NCI-H774 (cell line): Measurements from ENCODE around the gene NMRK2.
"Not testable (repeated sequence)": the region's sequence is repeated elsewhere in the genome, so short reads cannot be mapped to it uniquely, and the experiment has no call there.

ENCODE experiments used
- DNase-seq: peaks from one replicate; lab custom pipeline; 2025; lab: John Stamatoyannopoulos, UW

The NMRK2 gene

DNA sequence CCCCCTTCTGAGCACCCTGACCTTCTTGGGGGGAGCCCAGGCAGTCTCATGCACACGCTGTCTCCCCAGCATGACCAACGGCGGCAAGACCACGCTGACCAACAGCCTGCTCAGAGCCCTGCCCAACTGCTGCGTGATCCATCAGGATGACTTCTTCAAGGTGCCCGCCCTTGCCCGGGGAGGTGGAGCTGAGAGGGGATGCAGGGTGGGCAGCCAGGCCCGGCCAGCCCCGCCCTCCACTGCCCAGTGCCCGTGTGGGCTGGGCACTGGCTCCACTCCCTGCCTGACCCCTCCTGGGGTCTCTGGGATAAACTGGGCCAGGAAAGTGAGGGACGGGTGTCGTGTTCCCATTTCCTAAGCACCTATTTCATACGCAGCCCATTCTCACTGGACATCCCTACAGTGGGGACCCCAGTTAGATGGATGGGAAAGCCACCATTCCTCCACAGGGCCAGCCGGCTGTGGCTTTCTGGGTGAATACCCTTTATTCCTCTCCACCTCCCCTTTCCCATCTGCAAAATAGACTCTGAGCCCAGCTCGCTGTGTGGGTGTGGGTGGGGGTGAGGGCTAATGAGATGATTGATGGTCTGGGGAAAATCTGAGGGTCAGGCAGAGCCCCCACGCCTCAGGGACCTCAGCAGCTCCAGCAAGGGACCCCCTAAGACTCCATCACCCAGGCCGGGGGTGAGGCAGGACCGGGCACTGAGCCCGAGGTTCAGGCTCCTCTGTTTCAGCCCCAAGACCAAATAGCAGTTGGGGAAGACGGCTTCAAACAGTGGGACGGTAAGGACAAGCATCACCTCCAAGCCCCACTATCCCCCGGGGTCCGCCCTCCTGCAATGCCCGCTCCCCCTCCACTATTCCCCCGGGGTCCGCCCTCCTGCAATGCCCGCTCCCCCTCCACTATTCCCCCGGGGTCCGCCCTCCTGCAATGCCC, 3.9 kb downstream of the NMRK2 start:
- DNase-seq, result no peak

DNA sequence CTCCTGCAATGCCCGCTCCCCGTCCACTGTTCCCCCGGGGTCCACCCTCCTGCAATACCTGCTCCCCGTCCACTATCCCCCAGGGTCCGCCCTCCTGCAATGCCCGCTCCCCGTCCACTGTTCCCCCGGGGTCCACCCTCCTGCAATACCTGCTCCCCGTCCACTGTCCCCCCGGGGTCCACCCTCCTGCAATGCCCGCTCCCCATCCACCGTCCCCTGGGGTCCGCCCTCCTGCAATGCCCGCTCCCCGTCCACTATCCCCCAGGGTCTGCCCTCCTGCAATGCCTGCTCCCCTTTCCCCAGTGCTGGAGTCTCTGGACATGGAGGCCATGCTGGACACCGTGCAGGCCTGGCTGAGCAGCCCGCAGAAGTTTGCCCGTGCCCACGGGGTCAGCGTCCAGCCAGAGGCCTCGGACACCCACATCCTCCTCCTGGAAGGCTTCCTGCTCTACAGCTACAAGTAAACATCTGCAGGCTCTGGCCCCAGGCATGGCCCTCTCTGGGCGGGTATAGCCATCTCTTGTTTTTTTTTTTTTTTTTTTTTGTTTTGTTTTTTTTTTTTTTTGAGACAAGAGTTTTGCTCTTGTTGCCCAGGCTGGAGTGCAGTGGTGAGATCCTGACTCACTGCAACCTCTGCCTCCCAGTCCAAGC, 5.6 kb downstream of the NMRK2 start:
- DNase-seq, result not testable (repeated sequence)

DNA sequence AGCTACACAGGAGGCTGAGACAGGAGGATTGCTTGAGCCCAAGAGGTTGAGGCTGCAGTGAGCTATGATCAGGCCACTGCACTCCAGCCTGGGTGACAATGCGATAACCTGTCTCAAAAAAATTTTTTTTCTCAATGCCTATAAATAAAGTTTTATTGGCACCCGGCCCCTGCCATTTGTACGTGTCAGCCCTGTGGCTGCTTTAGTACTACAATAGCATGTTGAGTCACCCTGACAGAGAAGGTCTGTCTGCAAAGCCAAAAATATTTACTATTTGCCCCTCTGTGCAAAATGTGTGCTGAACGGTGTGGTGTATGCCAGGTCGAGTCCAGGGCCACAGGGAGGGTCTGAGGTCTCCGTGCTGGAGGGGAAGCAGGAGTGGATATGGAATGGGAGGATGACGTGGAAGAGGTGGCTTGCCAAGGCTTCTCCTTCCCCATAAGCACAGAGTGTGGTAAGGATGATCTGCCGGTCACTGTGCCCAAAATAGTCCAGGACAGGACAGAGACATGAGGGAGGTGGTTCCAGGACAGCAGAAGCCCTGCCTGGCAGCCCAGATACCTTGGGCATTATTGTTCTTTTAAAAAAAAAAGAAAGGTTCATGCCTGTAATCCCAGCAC, 10.0 kb downstream of the NMRK2 start:
- DNase-seq, result no peak

DNA sequence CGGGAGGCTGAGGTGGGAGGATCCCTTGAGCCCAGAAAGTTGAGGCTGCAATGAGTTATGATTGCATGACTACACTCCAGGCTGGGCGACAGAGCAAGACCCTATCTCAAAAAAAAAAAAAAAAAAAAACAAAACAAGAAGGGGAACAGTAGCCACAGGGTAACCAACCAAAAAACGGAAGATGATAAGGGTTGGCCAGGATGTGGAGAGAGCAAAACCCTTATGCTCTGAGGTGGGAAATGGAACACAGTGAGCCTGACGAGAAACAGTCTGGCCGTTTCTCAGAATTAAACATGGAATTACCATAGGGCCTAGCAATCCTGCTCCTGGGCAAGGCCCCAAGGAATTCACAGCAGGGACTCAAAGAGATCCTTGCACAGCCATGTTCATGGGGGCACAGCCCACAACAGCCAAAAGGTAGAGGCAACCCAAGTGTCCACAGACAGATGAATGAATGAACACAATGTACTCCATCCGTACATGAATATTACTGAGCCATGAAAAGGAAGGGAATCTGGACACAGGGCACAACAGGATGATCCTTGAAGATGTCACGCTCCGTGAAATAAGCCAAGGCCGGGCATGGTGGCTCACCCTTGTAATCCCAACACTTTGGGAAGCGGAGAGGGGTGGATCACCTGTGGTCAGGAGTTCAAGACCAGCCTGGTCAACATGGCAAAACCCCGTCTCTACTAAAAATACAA, 11.3 kb downstream of the NMRK2 start:
- DNase-seq, result no peak

DNA sequence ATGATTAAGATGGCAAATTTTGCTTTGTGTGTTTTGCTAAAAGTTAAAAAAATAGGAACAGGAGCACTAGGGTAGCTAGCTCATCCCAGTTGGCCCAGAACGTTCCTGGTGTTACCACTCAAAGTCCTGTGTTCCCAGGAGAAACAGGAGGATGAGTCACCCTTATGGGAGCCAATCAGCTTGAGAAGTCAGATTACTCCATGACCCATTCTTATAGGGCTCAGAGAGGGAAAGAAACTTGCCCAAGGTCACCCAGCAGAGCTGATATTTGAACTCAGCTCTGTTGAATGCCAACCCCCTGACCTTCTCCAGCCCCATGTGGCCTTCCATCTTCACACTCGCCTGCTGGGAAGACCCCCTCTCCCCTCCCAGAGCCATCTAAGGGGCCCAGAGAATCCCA, 13.0 kb downstream of the NMRK2 start:
- no peak for DNase-seq

DNA sequence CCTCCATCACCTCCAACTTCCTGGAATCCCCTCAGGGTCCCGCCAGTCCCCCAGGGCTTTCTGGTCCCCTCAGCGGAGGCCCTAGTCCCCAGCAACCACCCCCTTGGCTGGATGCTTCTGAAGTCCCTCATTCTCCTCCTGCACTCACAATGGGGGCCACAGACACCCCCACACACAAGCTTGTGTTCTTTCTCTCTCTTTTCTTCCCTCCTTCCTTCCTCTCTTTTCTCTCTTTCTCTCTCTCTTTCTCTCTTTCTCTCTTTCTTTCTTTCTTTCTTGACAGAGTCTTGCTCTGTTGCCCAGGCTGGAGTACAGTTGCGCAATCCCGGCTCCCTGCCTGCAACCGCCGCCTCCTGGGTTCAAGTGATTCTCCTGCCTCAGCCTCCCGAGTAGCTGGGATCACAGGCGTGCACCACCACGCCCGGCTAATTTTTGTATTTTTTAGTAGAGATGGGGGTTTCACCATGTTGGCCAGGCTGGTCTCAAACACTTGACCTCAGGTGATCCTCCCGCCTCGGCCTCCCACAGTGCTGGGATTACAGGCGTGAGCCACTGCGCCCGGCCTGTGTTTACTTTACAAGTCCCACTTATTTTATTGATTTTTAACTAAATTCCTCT, 14.6 kb downstream of the NMRK2 start:
- DNase-seq, result not testable (repeated sequence)

DNA sequence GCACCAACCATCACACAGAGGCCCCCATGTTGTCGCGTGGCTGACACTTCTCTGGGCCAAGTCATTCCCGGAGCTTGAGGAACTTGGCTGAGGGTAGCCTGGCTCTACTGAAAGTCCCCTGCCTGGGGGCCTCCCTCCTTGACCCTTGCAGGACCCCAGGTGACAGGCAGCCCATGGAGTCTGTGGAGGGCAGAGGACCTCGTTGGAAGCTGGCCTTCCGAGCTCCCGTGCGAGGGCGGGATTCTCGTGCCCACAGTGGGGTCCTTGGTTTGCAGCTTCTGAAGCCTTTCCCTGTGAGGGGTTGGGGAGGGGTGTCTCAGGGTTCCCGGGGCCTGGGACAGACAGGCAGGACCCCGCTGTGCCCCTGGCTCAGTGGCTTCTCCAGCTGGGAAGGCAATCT, 16.4 kb downstream of the NMRK2 start:
- DNase-seq, result no peak

DNA sequence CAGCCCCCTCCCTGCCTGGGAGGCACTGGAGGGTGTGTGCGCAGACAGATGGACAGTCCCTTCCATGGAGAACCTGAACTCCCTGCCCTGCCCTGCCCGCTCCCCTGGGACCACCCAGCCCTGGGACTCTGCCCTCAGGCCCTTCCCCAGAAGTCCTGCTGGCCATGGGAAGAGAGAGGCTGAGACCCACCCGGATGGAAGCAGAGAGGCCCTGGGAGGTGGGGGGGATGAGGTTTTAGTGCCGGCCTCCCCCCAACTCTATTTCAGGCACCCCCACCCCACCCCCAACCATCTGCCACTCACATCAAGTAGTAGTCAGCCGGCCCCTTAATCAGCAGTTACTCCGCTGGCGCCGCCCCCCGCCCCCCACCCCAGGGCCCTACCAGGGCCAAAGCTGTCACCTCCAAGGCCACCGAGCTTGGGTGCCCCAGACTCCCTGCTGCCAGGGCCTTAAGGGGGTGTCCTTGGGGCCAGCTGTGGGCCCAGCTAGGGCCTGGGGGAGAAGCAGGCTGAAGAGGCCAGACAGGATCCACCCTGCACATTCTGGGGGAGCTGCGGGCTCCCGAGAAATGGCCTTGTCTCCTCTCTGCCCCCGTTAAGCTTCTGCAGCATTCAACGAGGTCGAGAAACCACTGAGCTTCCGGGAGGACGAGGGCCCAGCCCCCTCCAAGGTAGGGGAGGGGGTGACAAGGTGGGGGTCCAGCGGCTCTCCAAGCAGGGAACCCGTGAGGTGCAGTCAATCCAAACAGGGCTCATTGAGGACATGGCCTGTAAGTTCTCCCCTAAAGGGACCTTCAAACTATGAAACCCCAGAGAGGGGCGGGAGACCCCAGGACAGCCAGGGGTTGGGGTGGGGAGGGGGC, 17.4 kb downstream of the NMRK2 start:
- DNase-seq, result no peak

DNA sequence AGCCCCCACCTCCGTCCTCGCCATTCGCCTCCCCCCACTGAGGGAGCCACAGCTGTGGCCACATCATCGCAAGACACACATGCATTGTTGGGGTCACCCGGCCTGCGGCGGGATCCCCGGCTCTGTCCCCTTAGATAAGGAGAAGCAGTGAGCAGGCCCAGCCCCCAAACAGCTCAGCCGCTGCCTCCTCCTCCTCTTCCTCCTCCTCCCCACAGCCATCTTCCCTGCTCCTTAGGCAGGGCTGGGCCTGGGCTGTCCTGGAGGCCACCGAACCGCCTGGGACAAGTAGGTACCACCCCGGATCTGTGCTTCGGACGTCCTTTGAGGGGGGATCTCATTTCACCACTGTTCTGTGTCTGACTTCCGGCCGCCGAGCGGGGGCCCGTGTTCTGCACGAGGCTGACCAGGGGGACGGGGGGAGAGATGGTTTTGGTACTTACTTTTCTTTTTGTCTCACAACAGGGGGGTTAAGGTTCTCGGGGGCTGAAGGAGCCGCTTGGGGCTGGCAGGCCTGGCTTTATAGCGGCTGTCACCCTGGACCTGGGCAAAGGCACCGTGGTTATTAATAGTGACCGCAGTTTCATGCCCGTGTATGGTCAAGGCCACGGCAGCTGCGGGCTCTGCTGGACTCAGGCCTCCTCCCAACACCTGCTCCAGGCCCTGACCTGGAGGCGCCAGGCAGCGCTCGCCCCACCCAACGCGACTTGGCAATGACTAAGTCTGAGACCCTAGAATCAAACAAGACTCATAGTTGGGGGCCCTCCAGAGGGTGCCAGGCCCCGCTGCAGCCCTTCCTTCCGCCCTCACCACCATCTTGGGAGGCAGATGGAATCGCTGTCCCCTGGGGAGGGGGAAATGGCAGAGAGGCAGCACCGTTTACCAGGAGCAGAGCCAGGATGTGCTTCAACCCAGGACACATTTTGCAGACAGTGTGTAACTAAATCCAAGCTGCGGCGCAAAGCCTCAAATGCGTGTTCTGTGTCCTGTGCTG, 18.3 kb downstream of the NMRK2 start:
- DNase-seq, result no peak

DNA sequence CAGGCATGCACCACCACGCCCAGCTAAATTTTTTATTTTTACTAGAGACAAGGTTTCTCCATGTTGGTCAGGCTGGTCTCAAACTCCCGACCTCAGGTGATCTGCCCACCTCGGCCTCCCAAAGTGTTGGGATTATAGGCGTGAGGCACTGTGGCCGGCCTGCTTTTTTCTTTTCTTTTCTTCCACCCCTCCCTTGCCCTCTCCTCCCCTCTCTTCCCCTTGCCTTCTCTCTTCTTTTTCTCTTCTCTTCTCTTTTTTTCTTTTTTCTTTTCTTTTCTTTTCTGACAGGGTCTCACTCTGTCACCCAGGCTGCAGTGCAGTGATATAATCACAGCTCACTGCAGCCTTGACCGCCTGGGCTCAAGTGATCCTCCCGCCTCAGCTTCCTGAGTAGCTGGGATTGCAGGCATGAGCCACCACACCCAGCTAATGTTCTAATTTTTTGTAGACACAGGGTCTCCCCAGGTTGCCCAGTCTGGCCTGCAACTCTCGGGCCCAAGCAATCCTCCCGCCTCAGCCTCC, 19.9 kb downstream of the NMRK2 start:
- not testable (repeated sequence) for DNase-seq

DNA sequence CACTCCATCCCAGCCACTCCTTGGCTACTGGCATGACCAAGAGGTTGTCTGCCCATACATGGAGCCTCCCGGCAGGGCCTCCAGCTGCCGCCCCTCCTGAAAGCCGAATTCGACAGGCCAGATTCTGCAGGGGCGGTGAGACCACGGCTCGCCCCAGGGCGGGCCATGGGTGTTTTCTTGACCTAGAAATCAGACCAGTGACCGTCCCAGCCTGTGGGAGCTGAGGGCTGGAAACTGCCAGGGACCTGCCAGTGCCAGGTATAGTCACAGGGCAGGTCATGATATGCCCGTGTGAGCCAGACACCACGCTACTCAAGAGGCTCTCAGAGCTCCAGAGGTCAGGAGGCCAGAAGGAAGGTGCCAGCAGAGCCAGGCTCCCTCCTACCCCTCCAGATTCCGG, 21.2 kb downstream of the NMRK2 start:
- DNase-seq, result no peak

DNA sequence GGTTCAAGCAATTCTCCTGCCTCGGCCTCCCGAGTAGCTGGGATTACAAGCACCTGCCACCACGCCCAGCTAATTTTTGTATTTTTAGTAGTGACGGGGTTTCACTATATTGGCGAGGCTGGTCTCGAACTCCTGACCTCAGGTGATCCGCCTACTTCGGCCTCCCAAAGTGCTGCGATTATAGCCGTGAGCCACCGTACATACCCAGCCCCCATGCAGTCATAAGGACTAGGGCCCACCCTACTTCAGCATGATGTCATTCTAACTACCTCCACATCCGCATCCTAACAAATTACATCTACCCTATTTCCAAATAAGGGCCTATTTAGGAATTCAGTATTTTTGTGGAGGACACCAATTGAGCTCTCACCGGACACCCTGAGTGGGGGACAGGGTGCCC, 22.4 kb downstream of the NMRK2 start:
- DNase-seq, result not testable (repeated sequence)

DNA sequence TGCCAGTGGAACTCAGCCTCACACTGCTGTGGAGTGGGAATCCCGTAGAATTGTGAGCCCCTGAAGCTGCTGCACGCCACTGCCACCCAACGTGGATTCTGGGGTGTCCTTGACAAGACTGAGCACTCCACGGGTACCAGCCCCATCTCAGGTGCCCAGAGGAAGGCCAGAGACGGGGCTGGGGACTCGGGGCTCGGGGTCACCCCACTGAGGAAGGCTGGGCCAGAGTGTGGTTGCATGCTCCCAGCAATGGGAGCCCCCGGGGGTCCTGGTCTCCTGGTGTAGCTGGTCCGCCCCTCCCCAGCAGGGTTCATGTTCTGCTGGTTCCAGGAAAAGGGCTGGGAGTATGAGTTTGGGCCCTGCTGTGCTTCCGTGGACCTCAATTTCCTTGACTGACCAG, 22.8 kb downstream of the NMRK2 start:
- no peak for DNase-seq

DNA sequence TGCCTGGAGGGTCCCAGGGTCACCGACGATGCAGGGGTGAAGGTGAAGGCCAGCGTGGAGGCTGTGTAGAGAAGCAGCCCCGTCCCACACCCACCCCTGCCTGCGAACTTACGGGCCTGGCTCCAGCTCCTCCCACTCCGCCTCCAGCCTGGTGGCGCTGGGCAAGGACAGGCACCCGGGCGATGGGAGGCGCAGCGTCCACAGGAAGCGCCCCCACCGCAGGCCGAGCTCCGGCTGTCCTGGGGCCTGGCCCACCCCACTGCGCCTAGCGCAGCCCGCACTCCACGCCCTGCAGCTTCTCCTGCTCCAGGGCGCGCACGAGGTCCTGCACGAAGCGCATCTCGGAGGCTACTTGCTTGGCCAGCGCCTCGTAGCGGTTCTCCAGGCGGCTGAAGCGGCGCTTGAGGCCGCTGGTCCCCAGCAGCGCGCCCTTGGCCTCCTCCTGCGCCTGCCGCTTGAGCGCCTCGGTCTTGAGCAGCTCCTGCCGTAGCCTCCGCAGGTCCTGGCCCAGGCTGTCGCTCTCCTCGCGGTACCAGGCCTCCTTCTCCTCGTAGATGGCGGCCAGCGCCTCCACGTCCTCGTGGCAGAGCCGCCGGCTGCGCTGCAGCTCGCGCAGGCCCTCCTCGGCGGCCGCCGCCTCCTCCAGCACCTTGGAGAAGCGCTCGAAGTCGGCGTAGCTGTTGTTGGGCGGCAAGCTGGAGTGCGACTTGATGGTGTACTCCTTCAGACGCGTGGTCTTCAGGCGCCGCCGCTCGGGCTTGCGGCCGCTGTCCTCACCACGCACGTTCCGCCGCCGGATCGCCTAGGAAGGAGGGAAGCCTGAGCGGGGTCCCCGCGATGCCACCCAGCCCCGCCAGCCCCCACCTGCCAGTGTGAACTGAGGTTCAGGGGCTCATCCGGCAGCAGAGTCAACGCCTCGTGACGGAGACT, 26.2 kb downstream of the NMRK2 start:
- no peak for DNase-seq

DNA sequence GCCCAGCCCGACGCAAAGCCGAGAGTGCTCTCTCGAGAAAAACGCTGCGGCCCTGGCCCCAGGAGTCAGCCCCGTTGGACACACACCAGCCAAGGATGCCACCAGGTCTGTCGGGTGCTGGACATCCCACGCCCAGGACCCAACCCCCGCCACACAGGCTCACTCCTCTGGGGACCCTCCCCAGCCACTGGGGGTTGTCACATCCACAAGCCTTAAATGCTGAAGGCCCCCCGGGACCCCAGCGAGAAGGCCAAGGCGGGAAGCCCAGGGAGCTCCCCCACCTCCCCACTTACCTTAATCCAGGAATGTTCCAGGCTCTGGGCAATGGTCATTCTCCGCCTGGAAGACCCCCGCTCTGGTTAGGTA, 26.9 kb downstream of the NMRK2 start:
- DNase-seq, result no peak

DNA sequence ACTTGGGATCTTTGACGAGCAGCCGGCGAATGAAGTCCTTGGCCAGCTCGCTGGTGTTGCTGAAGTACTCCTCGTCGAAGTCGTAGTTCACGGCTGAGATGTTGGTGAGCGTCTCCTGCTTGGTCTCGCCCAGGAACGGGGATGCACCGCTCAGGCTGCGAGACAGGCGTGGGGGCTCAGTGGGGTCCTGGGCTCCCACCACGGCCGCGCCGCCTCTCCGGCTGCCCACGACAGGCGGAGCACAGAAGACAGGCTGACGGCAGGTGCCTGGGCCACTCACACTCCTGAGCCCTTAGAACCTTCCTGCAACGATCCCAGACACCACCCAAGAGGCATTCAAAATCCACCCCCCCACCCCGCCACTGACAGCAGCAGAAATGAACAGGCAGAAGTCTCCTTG, 28.1 kb downstream of the NMRK2 start:
- DNase-seq, result no peak

DNA sequence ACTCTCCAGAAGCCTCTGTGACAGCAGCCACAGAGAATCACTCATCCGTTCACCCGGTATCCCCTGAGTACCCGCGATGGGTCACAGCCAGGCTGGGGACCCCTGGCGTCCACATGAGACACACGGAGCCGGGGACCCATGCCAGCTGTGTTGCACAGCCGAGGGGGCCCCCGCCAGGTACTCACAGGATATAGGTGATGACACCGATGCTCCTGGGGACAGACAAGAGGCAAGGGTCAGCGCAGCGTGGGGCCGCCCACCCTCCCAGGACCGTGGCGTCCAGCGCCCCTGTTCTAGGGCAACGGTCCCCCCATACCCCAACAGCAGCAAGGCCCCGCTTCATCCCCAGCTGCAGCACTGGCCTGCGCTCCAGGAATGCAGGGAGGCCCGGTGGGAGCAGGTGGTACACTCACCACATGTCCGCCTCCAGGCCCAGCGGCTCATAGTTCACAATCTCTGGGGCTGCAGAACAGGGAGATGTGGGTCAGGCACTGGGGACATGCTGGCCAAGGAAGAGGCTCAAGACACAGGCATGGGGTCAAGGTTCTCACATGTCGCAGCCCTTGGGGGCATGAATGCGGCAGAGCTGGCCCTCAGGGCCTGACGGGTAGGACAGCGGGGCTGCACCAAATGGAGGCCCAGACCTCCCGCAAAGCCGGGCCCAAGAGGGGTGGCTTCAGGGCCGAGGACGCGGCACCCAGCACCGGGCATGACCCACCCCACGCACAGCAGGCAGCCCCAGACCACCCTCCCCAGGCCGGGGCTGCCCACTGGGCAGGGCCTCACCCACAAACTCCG, 30.8 kb downstream of the NMRK2 start:
- DNase-seq, result no peak
